Right cardiac atrium (tissue), 5 donors: Measurements from ENCODE around the gene FKBP8. TPM values are rescaled to one million over a fixed set of nuclear protein-coding genes. Genes with fewer than 3 reads are reported as not detected.

Experiments used
- ATAC-seq, 2 donors: fragments of 200-7000 bp; cut with Tn5 transposase; one replicate each; pipeline versions ENCODE4 v1.8.0 to v1.9.1; 2020; ENCODE audit warnings: moderate library complexity in 2 of 2, mild to moderate bottlenecking in 1 of 2
- DNase-seq, 3 donors: peaks; one replicate each; pipeline ENCODE4 v3.0.0-alpha.2; 2020
- H3K27ac ChIP-seq: one replicate; pipeline ENCODE4 v1.5.1; 2013; ENCODE audit warnings: mild to moderate bottlenecking, low read length, control low read depth, moderate library complexity
- H3K27me3 ChIP-seq: one replicate; pipeline ENCODE4 v1.6.1; 2013; ENCODE audit not compliant: control insufficient read depth, insufficient read depth
- H3K4me1 ChIP-seq: one replicate; pipeline ENCODE4 v1.6.1; 2013; ENCODE audit warnings: low read length; ENCODE audit not compliant: control insufficient read depth, insufficient read depth
- H3K4me3 ChIP-seq: one replicate; pipeline ENCODE4 v1.5.1; 2013; ENCODE audit warnings: low read length, control low read depth
- H3K9me3 ChIP-seq: one replicate; pipeline ENCODE4 v1.6.1; 2013; ENCODE audit warnings: low read length; ENCODE audit not compliant: control insufficient read depth
- WGBS: extraction: QIAGEN DNeasy Blood & Tissue Kit; methylation state at CpG from one replicate; pipeline ENCODE4 v1.1.7; 2013; 5-methylcytosine and 5-hydroxymethylcytosine counted together
- intact Hi-C, 4 donors: fragments of 100-400 bp; cut with DNase I; formaldehyde crosslinking; loops; one replicate each; pipeline versions ENCODE4 v1.11.0 to v1.14.0; 2022 to 2023
- polyA plus RNA-seq: library from polyadenylated mRNA; stranded (reverse); fragments of 200-250 nt; gene quantifications from one replicate; pipeline ENCODE4 v1.2.3, GENCODE V29; 2013
- total RNA-seq, 4 donors: library from RNA; stranded (reverse); fragmentation: NEBNext Ultra II Directional; extraction: Animal tissue kit (Norgen Biotek cat#: 25700); gene quantifications; one replicate each; pipeline ENCODE4 v1.2.1, GENCODE V29; 2021
- donor health status: healthy with polysubstance abuse.
- donor health status: DM: no; HTN: yes; CAD: no.
- donor health status: DM: no; HTN: no; CAD: no.
- donor health status: DM: no; HTN: yes; CAD: no; lungs with severe emphysema.
- donor health status: DM: yes; HTN: yes; CAD: no.

Gene FKBP8
- total and polyA plus RNA-seq, 5 donors = 204 to 285 (median 215) TPM

- no peak for ATAC-seq
- Histone ChIP-seq H3K4me3 (no peak overlapping the region), H3K9me3 (no peaks in the 10 kb centered on the region), H3K27ac (no peak overlapping the region), H3K4me1 (peaks cover 40% of the 10 kb centered on the region), H3K27me3 (no peaks in the 10 kb centered on the region)
- WGBS = 72% methylated on average over 12 of the region's 12 CpGs
- intact Hi-C loops = no loop called here
- DNase-seq = no peak
Observed at GRCh38 chr19:18483119-18483890, 60.1 kb downstream of the FKBP8 start.

Other genes starting within 250 kb of the FKBP8 start
- 10 to 100 TPM; 55.6 to 77.2 (median 64.8) TPM for gene LSM4, start 220.5 kb downstream of the FKBP8 start, total RNA-seq
- 131 TPM for gene LSM4, start 220.5 kb downstream of the FKBP8 start, polyA plus RNA-seq
- gene PGPEP1, start 203.0 kb downstream of the FKBP8 start, total RNA-seq = 10 to 100 TPM; 31.3 to 42.0 (median 35.0) TPM
- gene PGPEP1, start 203.0 kb downstream of the FKBP8 start, polyA plus RNA-seq = 17.4 TPM
- under 1 TPM in 3 of 4 donors, not detected in 1; 0.50 to 0.60 (median 0.53) TPM for gene GDF15, start 157.4 kb downstream of the FKBP8 start, total RNA-seq
- 0.25 TPM for gene GDF15, start 157.4 kb downstream of the FKBP8 start, polyA plus RNA-seq
- gene LRRC25, start 146.0 kb downstream of the FKBP8 start, total RNA-seq = 1 to 10 TPM; 3.1 to 4.3 (median 3.7) TPM
- 1.5 TPM for gene LRRC25, start 146.0 kb downstream of the FKBP8 start, polyA plus RNA-seq
- gene SSBP4, start 124.2 kb downstream of the FKBP8 start, total RNA-seq = 10 to 100 TPM; 32.7 to 40.0 (median 37.8) TPM
- 36.2 TPM for gene SSBP4, start 124.2 kb downstream of the FKBP8 start, polyA plus RNA-seq
- 10 to 100 TPM; 36.9 to 55.4 (median 45.3) TPM for gene ISYNA1, start 105.4 kb downstream of the FKBP8 start, total RNA-seq
- gene ISYNA1, start 105.4 kb downstream of the FKBP8 start, polyA plus RNA-seq = 50.7 TPM
- 10 to 100 TPM; 12.6 to 19.0 (median 14.0) TPM for gene ELL, start 21.5 kb downstream of the FKBP8 start, total RNA-seq
- 9.3 TPM for gene ELL, start 21.5 kb downstream of the FKBP8 start, polyA plus RNA-seq
- 10 to 100 TPM; 47.8 to 55.4 (median 52.2) TPM for gene KXD1, start 14.3 kb upstream of the FKBP8 start, total RNA-seq
- gene KXD1, start 14.3 kb upstream of the FKBP8 start, polyA plus RNA-seq = 49.0 TPM
- gene UBA52, start 28.3 kb upstream of the FKBP8 start, total RNA-seq = 100 to 1,000 TPM; 712 to 793 (median 725) TPM
- gene UBA52, start 28.3 kb upstream of the FKBP8 start, polyA plus RNA-seq = 622 TPM
- gene REX1BD, start 45.2 kb upstream of the FKBP8 start, total RNA-seq = 10 to 100 TPM; 71.0 to 90.7 (median 77.1) TPM
- 99.9 TPM for gene REX1BD, start 45.2 kb upstream of the FKBP8 start, polyA plus RNA-seq
- gene CRLF1, start 63.2 kb upstream of the FKBP8 start, total RNA-seq = 10 to 100 TPM in 3 of 4 donors, 1 to 10 TPM in 1; 7.2 to 64.0 (median 38.8) TPM
- gene CRLF1, start 63.2 kb upstream of the FKBP8 start, polyA plus RNA-seq = 79.6 TPM
- 1 to 10 TPM; 2.2 to 5.9 (median 4.0) TPM for gene TMEM59L, start 69.3 kb upstream of the FKBP8 start, total RNA-seq
- 4.8 TPM for gene TMEM59L, start 69.3 kb upstream of the FKBP8 start, polyA plus RNA-seq
- 10 to 100 TPM in 1 of 4 donors, 1 to 10 TPM in 3; 8.9 to 14.4 (median 9.3) TPM for gene KLHL26, start 93.5 kb upstream of the FKBP8 start, total RNA-seq
- 5.1 TPM for gene KLHL26, start 93.5 kb upstream of the FKBP8 start, polyA plus RNA-seq
- 10 to 100 TPM in 3 of 4 donors, 1 to 10 TPM in 1; 9.2 to 15.1 (median 13.6) TPM for gene CRTC1, start 140.1 kb upstream of the FKBP8 start, total RNA-seq
- gene CRTC1, start 140.1 kb upstream of the FKBP8 start, polyA plus RNA-seq = 9.5 TPM
- gene COMP, start 247.7 kb upstream of the FKBP8 start, total RNA-seq = 10 to 100 TPM in 1 of 4 donors, 1 to 10 TPM in 3; 1.5 to 13.7 (median 4.7) TPM
- 2.2 TPM for gene COMP, start 247.7 kb upstream of the FKBP8 start, polyA plus RNA-seq